Stomach (tissue), 4 donors: ENCODE data around the gene FUOM.

Experiments
- CTCF ChIP-seq, 7 experiments: fragments of 450-650 bp in 4 of 7; fragments of 200-600 bp in 3 of 7; sonication (generic) in 3 of 7; IDR thresholded peaks; one replicate each; pipeline ENCODE4 v1.5.1; 2016 to 2019; ENCODE audit warnings: antibody characterized with exemption in 7 of 7, control low read depth in 2 of 7, mild to moderate bottlenecking in 1 of 7
- POLR2AphosphoS5 ChIP-seq, 3 donors: sonication (generic); formaldehyde crosslinking; IDR thresholded peaks; one replicate each; pipeline ENCODE4 v1.6.1; 2016; ENCODE audit warnings: antibody characterized with exemption in 3 of 3

- no peak for TF ChIP-seq CTCF (IDR thresholded peaks at IDR 0.05)
- no peak for TF ChIP-seq POLR2AphosphoS5 (IDR thresholded peaks at IDR 0.05)
Measured at GRCh38 chr10:133405844-133406527, 48.2 kb upstream of the FUOM start.
